Activated CD8-positive, alpha-beta memory T cell treated with anti-CD3 and anti-CD28 coated beads for 48 hours (primary cell): ENCODE data around the gene HTR3B.
"Not testable (repeated sequence)": the region's sequence is repeated elsewhere in the genome, so short reads cannot be mapped to it uniquely, and the experiment has no call there.

Experiments used
- DNase-seq, 3 experiments: peaks; one replicate each; pipeline ENCODE4 v3.0.0-alpha.2; 2020; ENCODE audit warnings: low read depth in 2 of 3, low spot score in 2 of 3

HTR3B gene

GRCh38 chr11:113904379-113905101 lies at the start of gene HTR3B:
Gene HTR3B (plus strand): TSS chr11:113904796. CDS start chr11:113904934, 138 bp downstream.
- no peak for DNase-seq

DNA sequence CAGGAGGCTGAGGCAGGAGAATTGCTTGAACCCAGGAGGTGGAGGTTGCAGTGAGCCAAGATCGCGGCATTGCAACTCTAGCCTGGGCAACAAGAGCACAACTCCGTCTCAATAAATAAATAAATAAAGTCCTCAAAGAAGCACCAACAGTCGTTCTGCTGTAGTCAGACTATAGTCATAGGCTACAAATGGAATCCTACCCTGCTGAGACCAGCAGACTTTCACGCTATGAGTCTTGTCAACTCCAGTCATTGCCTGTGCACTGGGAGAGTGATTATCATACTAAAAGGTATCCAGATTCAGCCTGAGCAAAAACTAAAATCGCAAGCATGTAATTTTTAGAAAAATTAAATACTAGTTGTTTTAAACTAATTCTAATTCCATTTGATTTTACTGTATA lies 48.8 kb upstream of the HTR3B start:
- DNase-seq = no peak

DNA sequence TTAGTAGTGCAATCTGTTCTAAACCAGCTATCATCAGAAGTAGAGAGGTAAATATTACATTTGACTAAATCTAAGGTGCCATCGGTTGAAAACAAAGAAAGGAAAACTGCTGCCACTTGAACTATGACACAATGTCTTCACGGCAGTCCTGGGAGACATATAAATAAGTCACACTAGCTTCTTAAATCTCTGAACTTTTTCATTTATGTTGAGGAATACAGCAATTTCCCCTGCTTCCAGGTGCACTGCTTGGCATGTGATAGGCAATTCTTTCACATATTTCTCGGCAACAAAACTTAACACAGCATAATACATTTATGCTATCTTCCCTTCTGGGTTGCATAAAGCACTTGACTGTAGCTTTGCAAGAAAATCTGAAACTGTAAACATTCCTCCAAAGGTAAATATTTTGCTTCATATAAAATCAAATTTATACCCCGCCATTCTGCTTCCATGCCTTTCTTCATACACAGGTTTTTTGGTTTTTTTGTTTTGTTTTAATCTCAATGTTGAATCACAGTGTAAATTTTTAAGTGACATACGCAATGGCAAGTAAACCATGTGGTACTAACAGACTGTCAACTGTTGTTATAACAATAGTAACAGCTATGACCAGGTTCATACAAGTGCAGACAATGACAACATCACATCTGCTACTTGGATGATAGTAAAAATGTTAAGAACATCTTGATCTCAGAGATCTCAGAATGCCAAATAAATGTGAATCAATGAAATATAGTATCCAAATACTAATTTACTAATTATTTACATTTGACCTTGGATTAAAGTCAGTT lies 47.4 kb upstream of the HTR3B start:
- no peak for DNase-seq

- no peak for DNase-seq
These were observed 44.9 kb upstream of the HTR3B start for GRCh38 chr11:113859665-113860064.

DNA sequence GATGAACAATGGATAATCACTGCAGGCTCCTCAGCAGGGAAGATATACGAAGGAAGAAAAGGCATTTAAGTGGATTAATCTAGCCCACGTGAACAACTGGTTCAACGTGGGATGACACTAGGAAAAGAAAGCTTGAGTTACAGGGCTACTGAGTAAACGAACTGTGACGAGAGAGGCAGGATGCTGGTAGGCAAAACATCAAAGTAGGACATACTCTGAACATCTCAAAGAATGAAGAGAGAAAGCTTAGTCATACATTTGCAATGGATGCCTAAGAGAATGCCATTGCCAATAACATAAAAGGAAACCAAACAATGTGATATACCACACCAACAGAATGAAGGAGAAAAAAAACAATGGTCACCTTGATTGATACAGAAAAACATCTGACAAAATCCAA lies 42.2 kb upstream of the HTR3B start:
- DNase-seq = no peak

DNA sequence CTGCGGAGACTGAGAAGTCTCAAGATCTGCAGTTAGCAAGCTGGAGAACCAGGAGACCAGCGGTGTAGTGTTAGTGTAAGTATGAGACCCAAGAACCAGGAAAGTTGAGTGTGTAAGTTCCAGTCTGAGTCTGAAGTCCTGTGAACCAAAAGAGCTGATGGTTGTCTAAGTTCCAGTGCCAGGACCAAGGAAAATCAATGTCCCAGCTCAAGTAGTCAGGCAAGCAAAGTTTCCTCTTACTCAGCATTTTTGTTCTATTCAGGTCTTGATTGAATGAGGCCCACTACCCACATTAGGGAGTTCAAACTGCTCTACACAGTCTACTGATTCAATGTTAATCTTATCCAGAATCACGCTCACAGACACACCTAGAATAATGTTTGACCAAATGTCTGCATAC lies 40.2 kb upstream of the HTR3B start:
- no peak for DNase-seq

DNA sequence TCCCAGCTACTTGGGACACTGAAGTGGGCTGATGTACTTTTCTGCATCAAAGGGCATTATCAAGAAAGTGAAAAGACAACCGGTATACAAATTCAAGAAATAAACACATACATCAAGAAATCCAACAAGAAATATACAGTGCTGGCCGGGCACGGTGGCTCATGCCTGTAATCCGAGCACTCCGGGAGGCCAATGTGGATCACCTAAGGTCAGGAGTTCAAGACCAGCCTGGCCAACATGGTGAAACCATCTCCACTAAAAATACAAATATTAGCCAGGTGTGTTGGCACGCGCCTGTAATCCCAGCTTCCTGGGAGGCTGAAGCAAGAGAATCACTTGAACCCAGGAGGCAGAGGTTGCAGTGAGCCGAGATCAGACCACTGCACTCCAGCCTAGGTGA lies 38.7 kb upstream of the HTR3B start:
- no peak for DNase-seq

DNA sequence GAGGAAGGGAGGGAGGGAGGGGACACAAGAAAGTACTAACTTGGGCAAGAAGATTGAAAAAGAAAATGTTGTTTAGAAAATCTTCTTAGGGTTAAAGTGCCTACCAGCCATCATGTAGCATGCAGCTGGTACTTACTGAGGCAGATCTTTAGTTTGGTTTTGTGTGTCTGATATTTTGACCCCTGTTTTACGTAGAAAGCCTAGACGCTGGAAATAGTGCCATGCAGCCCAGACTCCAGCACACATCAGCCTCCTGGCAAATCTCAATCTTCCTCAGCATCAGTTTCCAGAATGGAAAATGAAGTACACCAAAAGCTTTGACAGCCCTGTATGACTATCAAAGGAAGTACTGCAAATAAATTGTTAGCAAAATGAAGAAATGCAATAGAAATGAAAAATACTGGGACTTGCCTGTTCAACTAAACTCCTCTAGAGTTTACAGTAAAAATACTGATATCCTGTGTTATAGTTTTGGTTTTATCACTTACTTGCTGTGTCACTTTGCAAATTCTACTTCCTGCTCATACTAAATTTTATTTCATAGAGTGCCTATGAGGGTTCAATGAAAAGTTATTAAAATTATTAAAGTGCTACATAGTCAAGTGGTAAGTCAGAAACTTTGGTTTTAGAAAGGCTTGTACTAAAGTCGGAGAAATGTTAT lies 36.6 kb upstream of the HTR3B start:
- DNase-seq = no peak

DNA sequence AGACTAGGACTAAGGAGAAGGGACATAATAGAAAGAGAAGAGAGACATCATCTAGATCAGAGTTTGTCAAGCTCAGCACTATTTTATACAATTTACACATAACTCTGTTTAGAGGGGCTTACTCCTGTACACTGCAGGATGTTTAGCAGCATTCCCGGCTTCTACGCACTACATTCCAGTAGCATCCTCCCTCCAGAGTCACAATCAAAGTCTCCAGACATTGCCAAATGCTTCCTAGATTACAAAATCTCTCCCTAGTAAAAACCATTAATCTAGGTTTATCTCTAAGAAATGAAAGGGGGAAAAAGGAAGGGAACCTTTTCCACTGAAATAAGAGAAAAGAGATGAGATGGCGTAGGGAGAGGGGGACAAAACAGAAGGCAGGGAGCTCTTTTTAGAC lies 33.3 kb upstream of the HTR3B start:
- DNase-seq = no peak

DNA sequence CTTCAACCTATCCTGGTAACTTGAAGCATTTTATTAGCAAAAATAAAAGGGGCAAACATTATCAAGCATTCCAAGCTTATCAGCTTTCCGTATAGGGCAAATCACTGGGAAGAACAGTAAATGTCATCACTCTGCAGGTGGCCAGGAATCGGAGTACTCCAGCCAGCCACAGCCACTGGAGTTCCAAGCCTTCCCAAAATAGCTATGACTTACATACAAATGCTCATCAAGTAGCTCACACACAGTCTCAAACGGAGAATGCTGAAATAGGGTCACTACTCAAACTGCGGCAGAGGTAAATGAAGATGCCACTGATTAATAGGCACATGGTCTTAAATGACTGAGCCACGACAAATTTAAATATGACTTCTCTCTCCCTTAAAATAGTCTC lies 31.4 kb upstream of the HTR3B start:
- no peak for DNase-seq

GRCh38 chr11:113874096-113874495 lies 30.5 kb upstream of the HTR3B start:
- DNase-seq = no peak

- no peak for DNase-seq
These were observed 29.9 kb upstream of the HTR3B start for GRCh38 chr11:113874581-113875233.

DNA sequence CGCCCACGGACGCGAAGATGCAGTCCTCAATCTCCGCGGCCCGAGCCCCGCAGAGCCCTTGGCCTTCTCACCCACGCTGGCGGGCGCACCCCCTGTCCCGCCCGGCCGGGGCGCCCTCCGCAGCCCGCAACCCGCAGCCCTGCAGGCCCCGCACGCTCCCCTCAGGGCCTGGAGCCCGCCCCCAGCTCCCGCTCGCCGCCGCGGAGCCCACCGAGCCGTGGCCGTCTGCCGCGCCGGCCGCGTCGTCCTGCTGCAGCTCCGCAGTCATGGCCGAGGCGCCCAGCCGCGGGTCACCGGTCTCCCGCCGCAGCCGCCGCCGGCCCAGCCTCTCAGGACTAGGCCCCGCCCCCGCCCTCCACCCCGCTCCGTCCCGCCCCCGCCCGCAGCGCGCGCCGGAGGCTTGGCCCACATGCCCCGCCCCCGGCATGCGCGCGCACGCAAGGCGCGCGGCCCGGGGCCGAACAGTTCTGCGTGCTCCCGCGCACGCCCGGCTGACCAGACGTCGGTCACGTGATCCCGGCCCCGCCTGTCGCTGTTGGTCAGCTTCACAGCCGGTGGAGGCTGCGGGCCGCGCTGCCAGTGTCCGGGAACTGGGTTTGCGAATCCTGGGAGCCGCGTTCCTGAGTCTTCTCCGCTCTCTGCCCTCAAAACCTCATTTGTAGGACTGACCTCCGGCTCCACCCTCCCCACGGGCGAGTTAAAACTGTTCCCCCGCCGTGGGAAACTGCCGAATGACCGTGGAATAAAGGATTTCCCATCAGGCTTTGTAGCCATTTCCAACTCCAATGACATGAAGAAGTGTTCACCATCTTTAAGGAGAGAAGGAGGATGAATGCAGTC lies 29.1 kb upstream of the HTR3B start, which contains the start of gene USP28:
Gene USP28, minus strand, starts transcription at position 339 of the 840 bp plus-strand sequence. Its CDS starts 71 bp downstream, at position 268.
- peak; percentile 71 to 76 (median 71) for DNase-seq

GRCh38 chr11:113876074-113876797 lies 28.4 kb upstream of the HTR3B start:
- DNase-seq = no peak

- no peak for DNase-seq
These were observed 27.6 kb upstream of the HTR3B start for GRCh38 chr11:113876798-113877669.

DNA sequence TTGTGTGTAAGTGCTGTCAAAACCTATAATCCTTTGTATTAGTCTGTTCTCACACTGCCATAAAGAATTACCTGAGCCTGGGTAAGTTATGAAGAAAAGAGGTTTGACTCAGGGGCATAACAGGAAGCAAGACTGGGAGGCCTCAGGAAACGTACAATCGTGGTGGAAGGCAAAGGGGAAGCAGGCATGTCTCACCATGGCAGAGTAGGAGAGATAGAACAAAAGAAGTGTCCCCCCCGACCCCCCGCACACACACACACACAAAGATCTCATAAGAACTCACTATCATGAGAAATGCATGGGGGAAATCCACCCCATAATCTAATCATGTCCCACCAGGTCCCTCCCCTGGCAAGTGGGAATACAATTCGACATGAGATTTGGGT lies 26.9 kb upstream of the HTR3B start:
- no peak for DNase-seq

DNA sequence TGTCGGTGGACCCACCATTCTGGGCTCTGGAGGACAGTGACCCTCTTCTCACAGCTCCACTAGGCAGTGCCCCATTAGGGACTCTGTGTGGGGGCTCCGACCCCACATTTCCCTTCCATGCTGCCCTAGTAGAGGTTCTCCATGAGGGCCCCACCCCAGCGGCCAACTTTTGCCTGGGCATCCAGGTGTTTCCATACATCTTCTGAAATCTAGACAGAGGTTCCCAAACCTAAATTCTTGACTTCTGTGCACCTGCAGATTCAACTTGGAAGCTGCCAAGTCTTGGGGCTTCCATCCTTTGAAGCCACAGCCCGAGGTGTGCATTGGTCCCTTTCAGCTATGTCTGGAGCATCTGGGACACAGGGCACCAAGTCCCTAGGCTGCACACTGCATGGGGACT lies 25.1 kb upstream of the HTR3B start:
- DNase-seq = not testable (repeated sequence)

DNA sequence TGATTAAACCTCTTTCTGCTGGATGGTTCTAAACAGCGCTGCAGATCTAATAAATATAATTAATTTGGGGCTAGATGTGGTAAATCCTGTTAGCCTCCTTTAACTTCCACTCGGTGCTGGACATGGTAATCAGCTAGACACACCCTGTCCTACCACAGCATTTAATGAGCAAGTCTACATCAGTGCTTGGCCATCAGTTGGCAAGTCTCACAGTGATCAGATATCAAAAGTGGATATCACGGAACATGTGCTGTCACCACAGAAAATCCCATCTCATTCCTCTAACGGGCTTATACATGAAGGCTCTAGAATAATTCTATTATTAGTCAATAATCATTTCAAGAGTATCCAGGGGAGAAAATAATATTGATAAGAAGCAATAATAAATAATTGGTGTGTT lies 23.6 kb upstream of the HTR3B start:
- DNase-seq = no peak

- DNase-seq = no peak
These were observed 22.7 kb upstream of the HTR3B start for GRCh38 chr11:113881856-113882255.
